Measurements from ENCODE around the gene PGM1.

Gene PGM1

DNA sequence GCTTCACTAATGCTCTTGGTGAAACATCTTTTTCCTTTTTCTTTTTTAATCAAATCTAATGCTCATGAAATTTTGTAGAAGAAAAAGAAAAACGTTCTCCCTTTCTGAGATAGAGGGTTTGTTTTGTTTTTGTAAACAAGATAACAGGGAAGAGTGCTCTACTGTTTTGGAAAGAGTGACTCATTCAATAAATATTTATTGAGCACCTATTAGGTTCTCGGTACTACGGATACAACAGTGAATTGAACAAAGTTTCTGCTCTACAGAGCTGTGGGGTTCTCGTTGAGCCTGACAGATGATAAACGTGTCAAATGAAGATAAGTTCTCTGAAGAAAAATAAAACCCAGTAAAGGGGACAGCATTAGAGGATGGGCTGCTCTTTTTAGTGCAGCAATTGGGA, 7.0 kb downstream of the PGM1 start:
- Histone ChIP-seq H3K9me2 (replicated peaks; ENCODE audit: low read depth, low read length) (no peaks in the 10 kb centered on the region), H4K20me1 (ENCODE audit: insufficient read depth, low read length, poor library complexity, severe bottlenecking) (peaks cover 15% of the 10 kb centered on the region), H3K9ac (ENCODE audit: low read depth, low read length, poor library complexity, severe bottlenecking) (no peak overlapping the region), H3K4me3 (ENCODE audit: low read length, poor library complexity, severe bottlenecking) (no peak overlapping the region), H3K27me3 (ENCODE audit: insufficient read depth, low read length, poor library complexity, severe bottlenecking) (no peaks in the 10 kb centered on the region), H3K9me3 (ENCODE audit: insufficient read depth, low read depth, low read length) (no peaks in the 10 kb centered on the region), H3F3A (ENCODE audit: low read depth) (no peaks in the 10 kb centered on the region), H3K4me1 (ENCODE audit: insufficient read depth, low read length, poor library complexity, severe bottlenecking) (peaks cover 33% of the 10 kb centered on the region), H3K79me2 (ENCODE audit: insufficient read depth, low read length) (peaks cover 80% of the 10 kb centered on the region), H3K4me2 (ENCODE audit: low read depth, low read length, poor library complexity, severe bottlenecking) (no peak overlapping the region), H2AFZ (ENCODE audit: low read length) (no peak overlapping the region), H3K36me3 (ENCODE audit: insufficient read depth, low read length) (no peaks in the 10 kb centered on the region)
- TF ChIP-seq EZH2phosphoT487 (IDR thresholded peaks at IDR 0.05; ENCODE audit: borderline replicate concordance), result no peak
- TF ChIP-seq, protein P1, sequence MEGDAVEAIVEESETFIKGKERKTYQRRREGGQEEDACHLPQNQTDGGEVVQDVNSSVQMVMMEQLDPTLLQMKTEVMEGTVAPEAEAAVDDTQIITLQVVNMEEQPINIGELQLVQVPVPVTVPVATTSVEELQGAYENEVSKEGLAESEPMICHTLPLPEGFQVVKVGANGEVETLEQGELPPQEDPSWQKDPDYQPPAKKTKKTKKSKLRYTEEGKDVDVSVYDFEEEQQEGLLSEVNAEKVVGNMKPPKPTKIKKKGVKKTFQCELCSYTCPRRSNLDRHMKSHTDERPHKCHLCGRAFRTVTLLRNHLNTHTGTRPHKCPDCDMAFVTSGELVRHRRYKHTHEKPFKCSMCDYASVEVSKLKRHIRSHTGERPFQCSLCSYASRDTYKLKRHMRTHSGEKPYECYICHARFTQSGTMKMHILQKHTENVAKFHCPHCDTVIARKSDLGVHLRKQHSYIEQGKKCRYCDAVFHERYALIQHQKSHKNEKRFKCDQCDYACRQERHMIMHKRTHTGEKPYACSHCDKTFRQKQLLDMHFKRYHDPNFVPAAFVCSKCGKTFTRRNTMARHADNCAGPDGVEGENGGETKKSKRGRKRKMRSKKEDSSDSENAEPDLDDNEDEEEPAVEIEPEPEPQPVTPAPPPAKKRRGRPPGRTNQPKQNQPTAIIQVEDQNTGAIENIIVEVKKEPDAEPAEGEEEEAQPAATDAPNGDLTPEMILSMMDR (conservative IDR thresholded peaks at IDR 0.05; ENCODE audit: low read length), result no peak

DNA sequence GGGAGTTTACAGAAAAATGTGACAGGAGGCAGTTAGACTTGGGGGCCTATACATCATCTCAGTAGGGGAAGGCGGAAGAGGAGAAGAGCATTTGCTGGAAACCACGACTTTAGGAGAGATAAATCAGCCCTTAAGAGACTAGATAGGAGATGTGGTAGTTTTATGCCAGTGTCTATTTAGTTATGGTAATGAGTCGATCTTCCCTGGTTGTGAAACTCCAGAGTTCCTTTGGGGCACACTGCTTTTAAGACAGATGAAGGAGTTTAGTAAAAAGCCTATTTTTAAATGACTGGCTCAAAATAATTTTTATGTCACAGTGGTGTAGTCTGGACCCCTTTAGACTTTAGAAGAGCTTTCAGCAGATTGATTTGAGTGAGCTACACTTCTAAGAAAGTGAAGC, 7.8 kb downstream of the PGM1 start:
- TF ChIP-seq, protein P1 (conservative IDR thresholded peaks at IDR 0.05; ENCODE audit: low read length), result no peak
- TF ChIP-seq EZH2phosphoT487 (IDR thresholded peaks at IDR 0.05; ENCODE audit: borderline replicate concordance), result no peak
- no peak overlapping the region for H3K9ac ChIP-seq (ENCODE audit: low read depth, low read length, poor library complexity, severe bottlenecking)
- peaks cover 7% of the 10 kb centered on the region for H4K20me1 ChIP-seq (ENCODE audit: insufficient read depth, low read length, poor library complexity, severe bottlenecking)
- no peak overlapping the region for H3K4me3 ChIP-seq (ENCODE audit: low read length, poor library complexity, severe bottlenecking)
- H3F3A ChIP-seq (ENCODE audit: low read depth), result no peaks in the 10 kb centered on the region
- peak overlapping the region; percentile 8 for H3K4me2 ChIP-seq (ENCODE audit: low read depth, low read length, poor library complexity, severe bottlenecking)
- H2AFZ ChIP-seq (ENCODE audit: low read length), result no peak overlapping the region
- no peaks in the 10 kb centered on the region for H3K36me3 ChIP-seq (ENCODE audit: insufficient read depth, low read length)
- peaks cover 72% of the 10 kb centered on the region; the same call in 1 of the 2 replicates for H3K79me2 ChIP-seq (ENCODE audit: insufficient read depth, low read length)
- peaks cover 25% of the 10 kb centered on the region for H3K4me1 ChIP-seq (ENCODE audit: insufficient read depth, low read length, poor library complexity, severe bottlenecking)
- H3K9me2 ChIP-seq (replicated peaks; ENCODE audit: low read depth, low read length), result no peaks in the 10 kb centered on the region
- H3K9me3 ChIP-seq (ENCODE audit: insufficient read depth, low read depth, low read length), result no peaks in the 10 kb centered on the region
- H3K27me3 ChIP-seq (ENCODE audit: insufficient read depth, low read length, poor library complexity, severe bottlenecking), result no peaks in the 10 kb centered on the region

DNA sequence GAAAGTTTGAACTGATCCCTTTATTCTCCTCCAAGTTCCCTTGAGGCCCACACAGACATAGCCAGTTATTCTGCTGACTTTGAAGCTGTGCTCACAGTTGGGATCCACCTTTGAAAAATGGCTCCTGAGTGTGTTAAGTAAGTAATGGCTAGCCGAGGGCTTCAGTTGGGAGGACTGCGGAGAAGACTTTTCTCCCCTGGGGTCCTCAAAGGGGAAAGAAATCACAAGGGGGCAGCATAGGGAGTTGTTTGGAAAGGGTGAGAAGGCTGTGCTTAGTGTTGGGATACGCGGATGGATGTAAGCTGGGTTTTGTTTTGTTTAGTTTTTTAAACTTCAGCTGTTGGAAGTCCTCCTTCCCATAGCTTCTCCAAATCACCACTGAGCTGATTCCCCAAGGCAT, 8.3 kb downstream of the PGM1 start:
- Histone ChIP-seq H3K4me3 (ENCODE audit: low read length, poor library complexity, severe bottlenecking) (no peak overlapping the region), H3K9me2 (replicated peaks; ENCODE audit: low read depth, low read length) (no peaks in the 10 kb centered on the region), H3F3A (ENCODE audit: low read depth) (no peaks in the 10 kb centered on the region), H2AFZ (ENCODE audit: low read length) (no peak overlapping the region), H3K4me1 (ENCODE audit: insufficient read depth, low read length, poor library complexity, severe bottlenecking) (peaks cover 25% of the 10 kb centered on the region), H3K9ac (ENCODE audit: low read depth, low read length, poor library complexity, severe bottlenecking) (no peak overlapping the region), H3K4me2 (ENCODE audit: low read depth, low read length, poor library complexity, severe bottlenecking) (peak overlapping the region; percentile 8), H3K27me3 (ENCODE audit: insufficient read depth, low read length, poor library complexity, severe bottlenecking) (no peaks in the 10 kb centered on the region), H3K79me2 (ENCODE audit: insufficient read depth, low read length) (peaks cover 68% of the 10 kb centered on the region; the same call in 1 of the 2 replicates), H3K9me3 (ENCODE audit: insufficient read depth, low read depth, low read length) (no peaks in the 10 kb centered on the region), H3K36me3 (ENCODE audit: insufficient read depth, low read length) (no peaks in the 10 kb centered on the region), H4K20me1 (ENCODE audit: insufficient read depth, low read length, poor library complexity, severe bottlenecking) (peaks cover 7% of the 10 kb centered on the region)
- TF ChIP-seq EZH2phosphoT487 (IDR thresholded peaks at IDR 0.05; ENCODE audit: borderline replicate concordance), result no peak

DNA sequence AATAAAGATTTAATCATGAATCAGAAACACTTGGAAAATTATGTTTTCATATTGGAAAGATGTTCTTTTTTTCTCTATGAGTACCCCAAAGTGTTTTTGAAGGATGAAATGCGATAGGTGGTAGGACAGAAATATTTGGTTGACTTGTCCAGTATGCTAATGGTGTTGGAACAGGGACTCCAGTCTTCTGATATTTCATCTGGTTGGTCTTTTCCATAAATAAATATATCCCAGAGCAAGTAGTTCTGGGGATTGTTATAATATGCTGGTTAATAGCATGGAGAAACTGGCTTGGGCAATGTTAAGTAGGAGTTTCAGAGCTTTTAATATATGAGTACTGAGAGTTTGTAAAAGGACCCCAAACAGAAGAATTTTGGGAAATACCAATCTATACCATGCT, 8.7 kb downstream of the PGM1 start:
- TF ChIP-seq EZH2phosphoT487 (IDR thresholded peaks at IDR 0.05; ENCODE audit: borderline replicate concordance), result no peak
- TF ChIP-seq, protein P1 (conservative IDR thresholded peaks at IDR 0.05; ENCODE audit: low read length), result no peak
- Histone ChIP-seq H3K4me3 (ENCODE audit: low read length, poor library complexity, severe bottlenecking) (no peak overlapping the region), H3K4me1 (ENCODE audit: insufficient read depth, low read length, poor library complexity, severe bottlenecking) (peaks cover 23% of the 10 kb centered on the region), H3K79me2 (ENCODE audit: insufficient read depth, low read length) (peaks cover 63% of the 10 kb centered on the region; the same call in 1 of the 2 replicates), H3K36me3 (ENCODE audit: insufficient read depth, low read length) (no peaks in the 10 kb centered on the region; the same call in 1 of the 2 replicates), H3K27me3 (ENCODE audit: insufficient read depth, low read length, poor library complexity, severe bottlenecking) (no peaks in the 10 kb centered on the region), H2AFZ (ENCODE audit: low read length) (no peak overlapping the region), H3K9me3 (ENCODE audit: insufficient read depth, low read depth, low read length) (no peaks in the 10 kb centered on the region), H3K9ac (ENCODE audit: low read depth, low read length, poor library complexity, severe bottlenecking) (no peak overlapping the region), H4K20me1 (ENCODE audit: insufficient read depth, low read length, poor library complexity, severe bottlenecking) (peaks cover 7% of the 10 kb centered on the region), H3F3A (ENCODE audit: low read depth) (no peaks in the 10 kb centered on the region), H3K9me2 (replicated peaks; ENCODE audit: low read depth, low read length) (no peaks in the 10 kb centered on the region), H3K4me2 (ENCODE audit: low read depth, low read length, poor library complexity, severe bottlenecking) (no peak overlapping the region)
